Effector CD8-positive, alpha-beta T cell (primary cell): Measurements from ENCODE around the gene DISC1.

ENCODE experiments used
- DNase-seq: peaks from one replicate; lab custom pipeline; 2025; lab: John Stamatoyannopoulos, UW

DISC1 gene

DNA sequence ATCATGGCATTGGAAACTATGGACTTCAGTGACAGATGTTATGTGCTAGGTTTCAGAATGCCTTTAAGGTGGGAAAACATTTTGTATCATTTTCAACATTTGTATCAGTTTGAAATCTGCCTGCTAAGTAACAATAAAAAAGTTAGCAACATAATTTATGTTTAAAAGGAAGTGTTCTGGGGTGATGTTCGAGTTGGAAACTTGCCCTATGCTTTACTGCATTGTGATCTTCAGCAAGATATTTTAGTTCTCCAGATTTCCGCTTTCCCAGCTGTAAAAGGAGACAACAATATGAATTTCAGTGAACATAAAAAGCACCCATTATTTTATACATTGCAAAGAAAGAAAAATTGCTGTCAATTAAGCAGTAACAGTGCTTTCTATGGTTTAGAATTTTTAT lies 187.4 kb downstream of the DISC1 start:
- DNase-seq = no peak

DNA sequence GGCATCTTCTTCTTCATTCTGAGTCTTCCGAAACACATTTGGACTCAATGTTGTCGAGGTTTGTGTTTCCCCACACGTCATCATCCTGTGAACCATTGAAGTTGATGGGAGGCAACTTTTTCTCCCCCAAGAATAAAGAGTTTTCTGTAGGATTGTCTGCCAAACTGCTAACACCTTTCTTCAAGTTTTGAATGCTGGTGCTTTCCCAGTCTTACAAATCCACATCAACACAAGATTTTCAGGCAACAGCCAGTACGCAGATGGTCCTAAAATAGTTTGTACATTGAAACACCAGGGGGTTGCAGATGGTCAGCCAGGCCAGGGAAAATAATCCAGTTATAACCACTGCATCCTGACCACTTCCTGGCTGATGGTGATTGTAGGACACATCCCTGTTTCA lies 187.9 kb downstream of the DISC1 start:
- DNase-seq = no peak

- no peak for DNase-seq
Observed at GRCh38 chr1:231817801-231818200, 191.2 kb downstream of the DISC1 start.

DNA sequence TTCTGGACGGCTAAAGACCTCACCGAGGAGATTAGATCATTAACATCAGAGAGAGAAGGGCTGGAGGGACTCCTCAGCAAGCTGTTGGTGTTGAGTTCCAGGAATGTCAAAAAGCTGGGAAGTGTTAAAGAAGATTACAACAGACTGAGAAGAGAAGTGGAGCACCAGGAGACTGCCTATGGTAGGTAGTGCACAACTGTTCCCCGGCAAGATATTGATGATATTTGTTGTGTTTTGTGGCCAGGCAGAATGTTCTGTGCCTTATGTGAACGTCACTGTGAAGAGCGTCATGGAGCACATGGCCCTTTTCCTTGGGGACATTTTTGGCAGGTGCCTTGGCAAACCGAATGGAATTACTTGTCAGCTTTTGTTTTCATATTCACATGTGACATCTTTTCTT lies 191.7 kb downstream of the DISC1 start:
- DNase-seq = no peak

GRCh38 chr1:231821281-231821680 lies 194.7 kb downstream of the DISC1 start:
- DNase-seq = no peak

DNA sequence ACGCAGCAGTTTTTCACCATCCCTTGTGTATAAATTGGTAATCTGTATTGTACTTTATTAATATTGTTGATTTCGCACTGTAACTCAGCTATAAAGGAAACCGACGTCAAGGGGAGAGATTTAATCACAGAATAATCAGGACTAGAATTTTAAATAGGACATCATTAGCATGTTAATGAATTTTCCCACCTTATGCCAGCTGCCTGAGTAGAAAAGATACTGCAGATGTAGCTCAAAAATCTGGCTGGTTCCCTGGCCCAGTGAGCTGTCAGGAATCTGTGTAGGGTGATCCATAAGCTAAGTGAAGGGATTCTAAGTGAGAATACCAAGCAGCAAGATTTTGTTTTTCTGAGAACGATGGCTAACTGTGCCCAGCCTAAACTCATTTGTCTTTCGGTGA lies 195.5 kb downstream of the DISC1 start:
- DNase-seq = no peak

DNA sequence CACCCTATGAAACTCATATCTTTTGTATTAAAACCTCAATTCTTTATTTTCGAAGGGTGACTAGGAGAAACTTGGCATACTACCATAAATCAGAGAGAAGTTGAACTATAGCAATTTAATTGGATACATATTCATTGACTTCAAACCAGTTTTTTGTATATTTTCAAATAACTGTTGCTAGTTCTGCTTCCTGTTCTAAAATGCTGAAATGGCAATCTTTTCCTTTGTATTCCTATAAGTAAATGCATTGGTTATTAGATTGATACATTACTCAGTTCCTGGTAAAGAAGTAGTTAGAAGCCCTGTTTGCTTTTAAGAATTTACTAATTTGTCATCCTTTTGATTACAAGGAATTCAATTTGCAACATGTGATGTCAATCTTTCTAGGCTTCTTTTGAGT lies 200.0 kb downstream of the DISC1 start:
- DNase-seq = no peak

DNA sequence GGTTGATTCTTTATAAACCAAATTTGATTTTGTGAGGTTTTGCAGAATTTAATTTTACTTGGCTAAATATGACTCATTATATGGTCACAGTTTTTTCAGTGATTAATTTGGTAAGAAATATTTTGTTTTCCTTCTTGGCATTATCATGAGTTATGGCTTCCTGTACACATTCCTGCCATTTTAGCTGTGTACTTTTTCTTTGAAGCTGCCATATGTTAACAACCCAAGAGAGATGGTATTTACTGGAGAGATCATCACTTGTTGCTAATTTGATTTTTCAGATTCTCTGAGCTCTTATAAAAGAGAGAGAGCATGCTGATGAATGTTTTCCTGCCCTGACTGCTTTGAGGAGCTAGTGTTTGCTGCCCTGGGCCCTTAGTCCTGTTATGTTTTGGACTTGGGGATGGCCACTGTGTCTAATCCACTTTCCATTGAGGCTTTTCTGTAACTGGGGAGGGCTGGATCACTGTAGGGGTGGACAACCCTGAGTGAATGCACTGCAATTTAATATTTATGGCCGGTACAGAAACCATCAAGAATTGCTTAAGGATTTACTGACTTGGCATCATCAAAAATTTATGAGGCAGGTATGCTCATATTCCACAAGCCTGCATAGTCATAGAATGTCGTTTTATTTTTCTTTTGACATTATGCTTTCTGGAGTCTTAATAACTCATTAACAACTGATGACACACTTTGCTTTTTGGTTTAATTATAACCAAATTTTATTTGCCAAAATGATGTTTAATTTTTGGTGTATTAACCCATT lies 200.9 kb downstream of the DISC1 start:
- DNase-seq = no peak

DNA sequence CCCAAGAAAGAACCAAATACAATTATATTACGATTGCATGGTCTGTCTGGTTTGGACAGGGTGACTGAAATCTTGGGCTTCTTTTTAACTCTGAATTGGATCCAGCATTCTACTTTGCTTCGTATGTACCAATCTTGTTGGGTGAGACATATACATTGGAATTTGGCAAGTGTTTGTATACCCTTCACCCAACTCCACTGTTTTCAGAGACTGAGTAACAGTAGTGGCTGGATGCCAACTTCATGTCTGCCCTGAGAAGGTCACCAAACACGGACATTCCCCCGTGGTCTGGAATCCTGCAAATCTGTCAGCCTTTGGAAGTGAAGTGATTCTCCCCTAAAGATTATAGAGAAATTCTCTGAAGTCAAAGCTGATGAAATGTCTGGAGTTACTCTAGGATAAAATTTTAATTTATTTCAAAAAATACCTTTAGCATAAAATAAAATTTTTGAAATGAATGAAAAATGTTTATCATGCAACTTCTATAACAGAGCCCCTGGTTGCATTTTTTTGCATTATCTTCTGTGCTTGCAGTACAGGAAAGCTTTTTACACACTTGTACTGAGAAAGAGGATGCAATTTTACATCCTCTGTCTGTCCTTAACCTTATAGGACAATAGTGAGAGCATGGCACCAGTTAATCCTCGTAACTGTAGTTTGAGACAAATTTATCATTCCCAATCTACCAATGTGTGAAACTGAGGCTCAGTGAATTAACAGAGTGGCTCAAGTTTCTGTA lies 201.8 kb downstream of the DISC1 start:
- no peak for DNase-seq

GRCh38 chr1:231829332-231829731 lies 202.7 kb downstream of the DISC1 start:
- DNase-seq = no peak

- no peak for DNase-seq
Observed at GRCh38 chr1:231836227-231836893, 209.8 kb downstream of the DISC1 start.

- DNase-seq = no peak
Observed at GRCh38 chr1:231838521-231838920, 211.9 kb downstream of the DISC1 start.

DNA sequence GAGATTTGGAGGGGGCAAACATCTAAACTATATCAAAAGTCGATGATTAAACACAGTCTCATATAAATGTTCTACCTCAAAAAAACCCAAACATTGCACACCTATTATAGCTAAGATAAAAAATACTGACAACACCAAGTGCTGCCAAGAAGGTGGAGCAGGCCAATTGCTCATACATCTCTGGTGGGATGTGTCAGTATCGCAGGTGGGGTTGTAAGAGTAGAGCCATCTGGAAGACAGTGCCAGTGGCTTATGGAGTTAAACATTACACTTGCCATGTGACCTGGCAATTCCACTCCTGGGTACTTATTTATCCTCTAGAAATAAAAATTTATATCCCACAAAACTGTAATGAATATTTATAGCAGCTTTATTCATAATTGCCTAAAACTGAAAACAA lies 213.4 kb downstream of the DISC1 start:
- no peak for DNase-seq

DNA sequence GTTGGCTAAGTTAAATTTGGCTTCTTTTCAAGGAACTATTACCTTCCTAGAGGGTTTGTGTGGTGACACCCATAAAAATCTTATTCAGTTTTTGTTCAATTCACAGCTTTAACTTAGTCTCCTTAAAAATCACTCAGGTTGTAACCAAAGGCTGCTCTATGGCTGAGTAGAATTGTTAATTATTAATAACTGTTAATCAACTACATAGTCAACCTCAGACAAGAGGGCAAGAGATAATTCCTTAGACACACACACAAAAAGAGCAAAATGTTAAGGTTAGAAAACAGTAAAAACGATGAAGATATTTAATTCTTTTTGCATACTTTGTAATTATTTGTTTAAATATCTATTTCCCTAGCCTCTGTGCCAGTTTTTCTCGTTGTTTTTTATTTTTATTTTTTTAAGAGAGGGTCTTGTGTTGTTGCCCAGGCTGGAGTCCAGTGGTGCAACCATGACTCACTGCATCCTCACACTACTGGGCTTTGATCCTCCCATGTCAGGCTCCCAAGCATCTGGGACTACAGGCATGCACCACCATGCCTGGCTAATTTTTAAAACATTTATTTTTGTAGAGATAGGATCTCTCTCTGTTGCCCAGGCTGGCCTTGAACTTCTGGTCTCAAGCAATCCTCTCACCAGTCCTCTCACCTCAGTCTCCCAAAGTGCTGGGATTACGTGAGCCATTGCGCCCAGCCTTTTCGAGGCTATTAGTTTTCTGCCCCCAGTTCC lies 215.2 kb downstream of the DISC1 start:
- no peak for DNase-seq

DNA sequence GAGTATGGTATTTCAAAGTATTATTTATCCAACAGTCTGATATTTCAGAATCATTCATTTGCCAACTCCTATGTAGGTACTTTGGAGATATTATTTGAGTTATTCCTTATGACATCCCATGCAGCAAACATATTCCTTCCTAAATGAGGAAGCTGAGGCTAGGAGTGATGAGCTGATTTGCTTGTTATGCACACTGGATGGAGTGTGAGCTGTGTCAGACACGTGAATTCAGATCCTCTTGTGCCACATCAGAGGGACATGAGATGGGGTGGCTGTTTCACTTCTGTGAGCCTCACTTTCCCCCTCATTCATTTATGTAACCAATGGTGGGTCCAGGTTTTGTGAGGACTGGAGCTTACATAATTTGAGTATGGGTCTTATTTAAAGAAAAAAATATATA lies 215.9 kb downstream of the DISC1 start:
- DNase-seq = no peak

DNA sequence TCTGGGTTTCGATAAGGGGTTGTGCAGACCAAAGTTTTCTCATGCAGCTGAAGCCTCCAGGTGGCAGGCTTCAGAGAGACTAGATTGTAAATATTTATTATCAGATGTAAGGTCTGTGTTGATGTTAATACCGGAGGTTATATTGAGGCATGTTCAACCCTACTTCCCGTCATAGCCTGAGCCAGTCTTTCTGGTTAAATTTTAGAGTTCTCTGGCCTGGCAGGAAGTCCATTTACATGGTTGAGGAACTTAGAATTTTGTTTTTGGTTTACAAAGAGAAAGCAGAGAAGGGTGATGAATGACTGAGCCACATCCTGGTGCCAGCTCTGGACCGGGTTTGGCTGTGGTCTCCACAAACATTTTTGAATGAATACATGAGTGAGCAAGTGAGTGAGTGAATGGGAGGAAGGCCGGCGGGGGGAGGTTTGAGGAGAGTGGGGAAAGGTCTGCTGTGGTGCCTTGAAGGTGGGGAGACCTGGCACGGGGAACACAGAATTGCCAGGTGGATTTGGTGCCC lies 218.5 kb downstream of the DISC1 start:
- DNase-seq = no peak

- DNase-seq = no peak
Observed at GRCh38 chr1:231847612-231848397, 221.2 kb downstream of the DISC1 start.

- DNase-seq = no peak
Observed at GRCh38 chr1:231849981-231850380, 223.4 kb downstream of the DISC1 start.

DNA sequence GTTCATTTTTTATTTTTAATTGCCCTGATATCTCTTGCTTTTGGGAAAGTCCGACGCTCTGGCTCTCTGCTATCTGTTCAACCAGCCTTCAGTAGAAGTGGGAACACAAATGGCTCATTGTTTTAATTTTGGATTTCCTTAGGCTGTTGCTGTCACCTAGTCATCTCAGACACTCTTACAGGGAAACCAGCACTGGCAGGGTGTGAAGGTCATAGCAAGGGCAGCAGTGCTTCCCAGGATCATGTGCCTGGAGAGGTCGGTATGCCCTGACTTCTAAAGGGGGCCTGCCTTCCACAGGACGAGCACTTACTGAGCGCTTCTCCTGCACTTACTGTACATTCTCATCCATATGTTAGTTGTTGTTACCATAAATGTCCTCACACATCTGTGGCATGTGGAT lies 224.2 kb downstream of the DISC1 start:
- no peak for DNase-seq

GRCh38 chr1:231853588-231854207 lies 227.1 kb downstream of the DISC1 start:
- DNase-seq = no peak

GRCh38 chr1:231855361-231855760 lies 228.8 kb downstream of the DISC1 start:
- DNase-seq = no peak
